Hair follicle dermal papilla cell (primary cell): ENCODE data around the gene HMGXB4. TPM values are rescaled to one million over a fixed set of nuclear protein-coding genes. Genes with fewer than 3 reads are reported as not detected.

ENCODE experiments used
- small RNA-seq: library from RNA; depleted of rRNA; stranded (forward); fragments of <200 nt; gene quantifications from one replicate; pipeline ENCODE3, GENCODE V24; 2012
- total RNA-seq: library from RNA; depleted of rRNA; stranded (reverse); fragments of >200 nt; gene quantifications from 2 replicates; pipeline ENCODE4 v1.2.3, GENCODE V29; 2012

The HMGXB4 gene
- total RNA-seq, result 19.6 and 20.4 TPM in 2 replicates

DNA sequence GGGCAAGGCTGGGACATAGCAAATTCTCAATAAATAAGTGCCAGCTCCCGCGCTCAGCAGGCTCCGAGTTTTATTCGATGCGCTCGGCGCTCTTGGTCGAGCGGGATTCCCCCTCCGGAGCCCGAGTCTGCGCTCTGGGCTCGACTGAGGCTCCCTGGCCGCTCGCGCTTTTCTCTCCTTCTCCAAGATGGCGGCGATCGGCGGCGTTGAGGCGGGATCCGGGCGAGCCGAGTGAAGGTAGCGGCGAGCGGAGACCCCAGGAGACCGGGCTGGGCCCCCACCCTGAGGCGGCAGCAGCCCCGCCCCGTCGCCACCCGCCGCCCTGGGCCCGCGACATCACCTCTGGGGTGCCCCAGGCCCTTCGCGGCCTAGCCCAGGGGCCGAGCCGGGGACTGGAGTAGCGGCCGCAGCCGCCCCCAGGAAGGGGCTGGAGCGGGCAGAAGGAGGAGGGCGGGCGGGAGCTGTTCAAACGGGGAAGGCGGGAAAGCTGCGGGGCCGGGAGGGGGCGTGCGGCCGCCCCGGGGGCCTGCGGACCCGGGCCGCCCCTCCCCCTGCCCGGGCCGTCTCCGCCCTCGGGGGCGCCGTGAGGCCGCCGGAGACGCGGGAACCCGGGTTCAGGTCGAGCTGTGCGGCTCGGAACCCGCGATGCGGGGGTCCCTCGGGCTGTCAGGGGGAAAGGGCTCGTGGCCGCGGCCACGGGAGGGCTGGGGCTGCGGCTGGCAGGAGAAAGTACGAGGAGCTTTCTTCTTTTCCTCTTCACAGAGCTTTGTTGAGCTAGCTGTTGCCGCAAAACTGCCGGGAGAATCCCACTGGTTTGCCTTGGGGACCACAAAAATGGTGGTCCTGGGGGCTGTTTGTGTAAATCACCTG lies at the start of gene HMGXB4:
HMGXB4 (plus strand) TSS at position 173 of the 870 bp plus-strand sequence. CDS start 4,898 bp downstream, outside the sequence.

DNA sequence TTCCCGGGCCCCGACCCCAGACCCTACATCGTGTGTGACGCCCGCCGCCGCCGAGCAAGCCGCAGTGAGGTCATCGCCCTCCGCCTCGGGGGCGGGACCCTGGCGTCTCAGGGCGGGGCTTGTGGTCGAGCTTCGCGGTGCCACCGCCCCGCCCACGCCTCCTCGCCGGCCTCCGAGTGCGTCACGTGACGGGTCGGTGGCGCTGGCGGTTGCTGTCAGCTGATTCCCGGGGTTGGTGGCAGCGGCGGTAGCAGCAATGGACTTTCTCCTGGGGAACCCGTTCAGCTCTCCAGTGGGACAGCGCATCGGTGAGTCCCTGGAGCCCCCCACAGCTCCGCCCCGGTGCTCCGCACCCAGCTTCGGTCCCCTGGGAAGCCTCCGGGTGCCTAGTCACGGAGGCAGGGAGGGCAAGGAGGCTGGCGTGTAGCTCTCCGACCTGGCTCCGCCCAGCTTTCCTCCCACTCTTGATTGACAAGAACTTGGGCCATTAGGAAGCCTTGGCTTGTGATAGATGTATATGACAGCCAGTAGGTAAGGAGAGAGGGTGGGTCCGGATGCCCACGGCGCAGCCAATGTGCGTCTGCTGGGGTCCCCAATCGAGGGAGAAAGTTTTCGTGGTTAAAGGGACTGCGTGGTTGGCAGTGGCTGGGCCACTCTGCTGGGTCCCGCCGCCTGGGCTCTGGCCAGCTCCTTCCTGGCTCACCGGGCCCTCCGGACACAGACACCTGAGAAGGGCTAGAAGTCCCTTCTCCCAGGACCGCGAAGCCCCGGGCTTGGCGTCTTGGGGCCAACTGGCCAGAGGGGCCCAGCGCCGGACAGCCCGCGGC lies 42.6 kb downstream of the HMGXB4 start, which contains the start of gene TOM1:
TOM1 (plus strand) TSS at position 222 of the 827 bp plus-strand sequence; CDS start at position 257, 35 bp downstream.

Small RNA genes lying within 50 kb of the gene (small RNA-seq; reads per million reads assigned to genes)
- 4.7 reads per million, percentile 76 among the genes with 10 or more reads in this experiment for gene MIR3909
- not detected for gene MIR6069
- gene RNU7-167P, result not detected

Other genes starting within 250 kb of the HMGXB4 start
- gene ISX, start 191.3 kb upstream of the HMGXB4 start, total RNA-seq, result not detected in 2 replicates
- gene TOM1, start 42.4 kb downstream of the HMGXB4 start, total RNA-seq, result 106 and 139 TPM in 2 replicates
- gene HMOX1, start 123.6 kb downstream of the HMGXB4 start, total RNA-seq, result 231 and 285 TPM in 2 replicates
- 11.9 and 12.7 TPM in 2 replicates for gene MCM5, start 142.6 kb downstream of the HMGXB4 start, total RNA-seq